Skin epidermis (tissue), 12 donors: ENCODE results near the gene CACNA1H.
A peak's percentile ranks its signal among the peaks of the same experiment; 100 is the strongest.

Experiments
- H3K27ac ChIP-seq, 21 experiments: fragments of 200-600 bp; sonication (generic) in 11 of 21; one replicate each; pipeline ENCODE4 v1.5.0; 2020; ENCODE audit warnings: mild to moderate bottlenecking in 3 of 21, inconsistent platforms in 2 of 21, moderate library complexity in 2 of 21
- H3K4me3 ChIP-seq, 7 experiments: fragments of 200-600 bp; sonication (generic) in 2 of 7; one replicate each; pipeline ENCODE4 v1.5.0; 2020; ENCODE audit warnings: inconsistent platforms in 2 of 7, mild to moderate bottlenecking in 2 of 7, moderate library complexity in 1 of 7

Gene CACNA1H

GRCh38 chr16:1156055-1156982, 3.4 kb downstream of the CACNA1H start:
- H3K27ac ChIP-seq: no peak overlapping the region
- H3K4me3 ChIP-seq: no peak overlapping the region

- H3K27ac ChIP-seq: no peak overlapping the region
- no peak overlapping the region for H3K4me3 ChIP-seq
Measured at GRCh38 chr16:1156983-1157638, 4.2 kb downstream of the CACNA1H start.

- Histone ChIP-seq H3K27ac (peak overlapping the region in 1 of 21 experiments; percentile 8), H3K4me3 (no peak overlapping the region)
Measured at GRCh38 chr16:1157639-1158455, 4.9 kb downstream of the CACNA1H start.

GRCh38 chr16:1158456-1159324, 5.8 kb downstream of the CACNA1H start:
- peak overlapping the region in 1 of 21 experiments; percentile 8 for H3K27ac ChIP-seq
- H3K4me3 ChIP-seq: no peak overlapping the region

- Histone ChIP-seq H3K27ac (no peak overlapping the region), H3K4me3 (no peak overlapping the region)
Measured at GRCh38 chr16:1159325-1159972, 6.5 kb downstream of the CACNA1H start.

- no peak overlapping the region for H3K27ac ChIP-seq
- no peak overlapping the region for H3K4me3 ChIP-seq
Measured at GRCh38 chr16:1159973-1160772, 7.3 kb downstream of the CACNA1H start.

- Histone ChIP-seq H3K27ac (no peak overlapping the region), H3K4me3 (no peak overlapping the region)
Measured at GRCh38 chr16:1160773-1161348, 8.0 kb downstream of the CACNA1H start.

GRCh38 chr16:1162701-1163566, 10.0 kb downstream of the CACNA1H start:
- H3K27ac ChIP-seq: no peak overlapping the region
- no peak overlapping the region for H3K4me3 ChIP-seq

GRCh38 chr16:1163567-1164055, 10.7 kb downstream of the CACNA1H start:
- Histone ChIP-seq H3K4me3 (no peak overlapping the region), H3K27ac (no peak overlapping the region)

- Histone ChIP-seq H3K4me3 (no peak overlapping the region), H3K27ac (no peak overlapping the region)
Measured at GRCh38 chr16:1164382-1164781, 11.5 kb downstream of the CACNA1H start.

- H3K4me3 ChIP-seq: no peak overlapping the region
- no peak overlapping the region for H3K27ac ChIP-seq
Measured at GRCh38 chr16:1164975-1165374, 12.1 kb downstream of the CACNA1H start.

- no peak overlapping the region for H3K27ac ChIP-seq
- H3K4me3 ChIP-seq: no peak overlapping the region
Measured at GRCh38 chr16:1165511-1165910, 12.6 kb downstream of the CACNA1H start.

- no peak overlapping the region for H3K27ac ChIP-seq
Measured at GRCh38 chr16:1167276-1168107, 14.6 kb downstream of the CACNA1H start.

GRCh38 chr16:1168837-1169236, 15.9 kb downstream of the CACNA1H start:
- Histone ChIP-seq H3K4me3 (no peak overlapping the region), H3K27ac (no peak overlapping the region)

More at GRCh38 chr16:1167276-1168107, 14.6 kb downstream of the CACNA1H start:
- H3K4me3 ChIP-seq: no peak overlapping the region

GRCh38 chr16:1169285-1170075, 16.6 kb downstream of the CACNA1H start:
- H3K4me3 ChIP-seq: no peak overlapping the region
- H3K27ac ChIP-seq: no peak overlapping the region
